ENCODE data around the gene GLG1. TPM values are rescaled to one million over a fixed set of nuclear protein-coding genes. Genes with fewer than 3 reads are reported as not detected.

The GLG1 gene
- 90.0 and 112 TPM in 2 replicates for total RNA-seq

DNA sequence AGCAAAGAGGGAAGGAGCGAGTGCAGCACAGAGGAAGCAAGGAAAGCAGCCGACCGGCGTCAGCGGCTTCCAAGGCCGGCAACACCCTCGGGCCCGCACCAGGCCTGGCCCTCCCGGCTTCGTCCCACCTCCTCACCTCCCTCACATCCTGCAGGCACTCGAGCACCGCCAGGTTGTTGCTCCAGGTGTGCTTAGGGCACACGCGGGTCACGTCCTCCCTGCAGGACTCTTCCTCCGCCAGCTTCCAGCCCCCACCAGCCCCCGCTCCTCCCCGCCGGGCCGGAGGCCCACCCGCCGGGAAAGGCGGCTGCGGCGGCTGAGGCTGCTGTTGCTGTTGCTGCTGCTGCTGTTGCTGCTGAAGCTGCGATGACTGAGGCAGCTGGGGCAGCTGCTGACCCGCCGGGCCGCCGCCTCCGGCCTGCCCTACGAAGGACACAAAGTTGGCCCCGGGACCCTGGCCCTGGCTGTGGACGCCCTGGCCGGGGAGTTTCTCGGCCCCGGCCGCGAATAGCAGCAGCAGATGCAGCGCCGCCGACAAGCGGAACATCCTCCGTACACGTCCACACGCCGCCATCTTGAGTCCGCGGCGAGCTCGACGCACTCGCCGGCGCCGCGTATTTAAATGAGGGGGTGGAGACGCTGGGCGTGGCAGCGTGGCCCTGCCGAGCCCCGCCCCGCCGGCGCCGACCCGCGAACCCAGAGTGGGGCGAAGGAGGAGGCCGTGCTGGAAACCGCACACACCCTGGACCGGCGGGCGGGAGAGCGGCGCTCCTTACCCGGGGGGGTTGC is at the start of gene GLG1:
TSS of gene GLG1 (minus strand) at position 594 of the 789 bp plus-strand sequence. CDS start at position 574, 20 bp downstream.

DNA sequence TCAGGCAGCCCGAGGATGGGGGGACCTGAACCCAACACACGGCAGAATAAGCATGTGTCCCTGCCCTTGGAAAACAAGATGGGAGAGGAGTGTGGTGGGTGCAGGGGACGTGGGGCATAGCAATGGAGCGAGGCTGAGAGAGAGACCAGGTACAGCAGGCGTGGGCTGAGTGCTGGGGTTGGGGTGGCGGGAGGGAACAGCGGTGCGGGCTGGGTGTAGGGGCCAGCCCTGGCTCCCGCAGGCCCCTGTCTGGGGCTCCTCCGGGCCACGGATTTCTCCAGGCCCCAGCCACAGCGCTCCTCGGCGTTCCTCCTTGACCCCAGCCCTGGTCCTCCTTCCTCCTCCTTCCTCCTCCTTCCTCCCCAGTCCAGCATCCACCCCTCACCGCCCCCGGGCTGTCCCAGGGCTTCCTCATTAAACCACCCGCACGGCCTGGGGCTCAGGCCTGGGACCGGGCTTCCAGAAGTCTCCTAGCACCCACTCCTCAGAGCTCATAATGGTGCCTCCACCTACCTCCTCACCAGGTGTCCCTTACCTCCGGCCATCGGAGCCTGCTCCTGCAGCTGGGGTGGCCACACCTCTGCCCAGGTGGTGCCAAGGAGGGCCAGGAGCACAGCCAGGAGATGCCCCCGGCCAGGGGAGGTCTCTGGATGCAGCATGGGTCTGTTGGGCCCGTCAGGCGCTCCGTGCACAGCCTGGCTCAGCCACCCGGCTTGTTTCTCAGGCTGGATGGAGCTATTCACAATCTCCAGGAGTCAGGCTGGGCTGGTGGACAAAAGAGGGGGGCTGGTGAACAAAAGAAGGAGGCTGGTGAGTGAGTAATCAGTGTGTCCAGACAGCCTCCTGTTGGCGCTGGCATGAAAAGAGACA is 186.1 kb downstream of the GLG1 start, which contains the start of gene CLEC18B:
TSS of gene CLEC18B (minus strand) at position 867 of the 870 bp plus-strand sequence. CDS start at position 659, 208 bp downstream.

Other genes starting within 250 kb of the GLG1 start
- gene NPIPB15, start 230.8 kb downstream of the GLG1 start, total RNA-seq, result 0.40 and 0.49 TPM in 2 replicates
- gene CLEC18B, start 185.6 kb downstream of the GLG1 start, total RNA-seq, result 0.20 TPM in 1 of 2 replicates, not detected in the other
- 32.6 and 39.2 TPM in 2 replicates for gene RFWD3, start 59.8 kb upstream of the GLG1 start, total RNA-seq
- 37.5 and 38.4 TPM in 2 replicates for gene MLKL, start 93.7 kb upstream of the GLG1 start, total RNA-seq
- not detected in 2 replicates for gene FA2H, start 167.7 kb upstream of the GLG1 start, total RNA-seq